Spleen (tissue), 11 donors: ENCODE measurements around the gene MIPEP. TPM values are rescaled to one million over a fixed set of nuclear protein-coding genes. Genes with fewer than 3 reads are reported as not detected.

Experiments used
- DNase-seq: peaks from one replicate; pipeline ENCODE4 v3.0.0-alpha.2; 2020
- H3K27ac ChIP-seq, 8 donors: fragments of 200-600 bp; sonication (generic) in 7 of 8; 1 replicate in 4 of 8; 2 replicates in 4 of 8; pipeline versions ENCODE4 v1.5.0 to v1.8.0; 2016 to 2021; ENCODE audit warnings: inconsistent platforms in 4 of 8, mild to moderate bottlenecking in 4 of 8, moderate library complexity in 1 of 8
- H3K27me3 ChIP-seq, 7 donors: fragments of 200-600 bp; sonication (generic) in 6 of 7; replicated peaks in 1 of 7; 1 replicate in 4 of 7; 2 replicates in 3 of 7; pipeline versions ENCODE4 v1.5.0 to v1.8.0; 2016 to 2021; ENCODE audit warnings: inconsistent platforms in 3 of 7, mild to moderate bottlenecking in 1 of 7
- H3K36me3 ChIP-seq, 6 donors: fragments of 200-600 bp; sonication (generic) in 5 of 6; 1 replicate in 4 of 6; 2 replicates in 2 of 6; pipeline versions ENCODE4 v1.5.0 to v1.8.0; 2016 to 2021; ENCODE audit warnings: inconsistent platforms in 2 of 6
- H3K4me1 ChIP-seq, 6 donors: fragments of 200-600 bp; sonication (generic) in 5 of 6; 1 replicate in 3 of 6; 2 replicates in 3 of 6; pipeline versions ENCODE4 v1.5.0 to v1.8.0; 2016 to 2021; ENCODE audit warnings: inconsistent platforms in 3 of 6
- H3K4me3 ChIP-seq, 8 donors: fragments of 200-600 bp; sonication (generic) in 7 of 8; 1 replicate in 4 of 8; 2 replicates in 4 of 8; pipeline versions ENCODE4 v1.5.0 to v1.8.0; 2016 to 2021; ENCODE audit warnings: inconsistent platforms in 4 of 8, mild to moderate bottlenecking in 4 of 8, moderate library complexity in 2 of 8
- H3K9me3 ChIP-seq, 8 donors: fragments of 200-600 bp; sonication (generic) in 7 of 8; 1 replicate in 4 of 8; 2 replicates in 4 of 8; pipeline versions ENCODE4 v1.5.0 to v1.8.0; 2016 to 2021; ENCODE audit warnings: inconsistent platforms in 4 of 8
- POLR2A ChIP-seq, 3 donors: fragments of 450-650 bp; IDR thresholded peaks; one replicate each; pipeline ENCODE4 v1.5.1; 2017; ENCODE audit warnings: antibody characterized with exemption in 3 of 3, mild to moderate bottlenecking in 1 of 3
- POLR2AphosphoS5 ChIP-seq, 3 donors: sonication (generic); formaldehyde crosslinking; IDR thresholded peaks; one replicate each; pipeline ENCODE4 v1.5.1; 2017; ENCODE audit warnings: antibody characterized with exemption in 3 of 3
- WGBS, 5 donors: extraction: QIAGEN DNeasy Blood & Tissue Kit in 3 of 5; methylation state at CpG; one replicate each; pipeline versions ENCODE4 v1.1.5 to v1.1.7; 2013 to 2018; 5-methylcytosine and 5-hydroxymethylcytosine counted together
- intact Hi-C: fragments of 100-400 bp; cut with DNase I; formaldehyde crosslinking; loops from one replicate; pipeline ENCODE4 v1.15.0; 2023; ENCODE audit warnings: low total_unique reads
- polyA plus RNA-seq, 3 donors: library from polyadenylated mRNA; stranded (reverse); fragments of 200-250 nt; gene quantifications; one replicate each; pipeline ENCODE4 v1.2.1, GENCODE V29; 2013
- total RNA-seq, 7 donors: library from RNA; depleted of rRNA in 3 of 7; stranded (reverse); fragments of >200 nt in 3 of 7; fragmentation: NEBNext Ultra II Directional in 4 of 7; extraction: Animal tissue kit (Norgen Biotek cat#: 25700) in 4 of 7; gene quantifications; one replicate each; pipeline versions ENCODE4 v1.1.0 to v1.2.1, GENCODE V29; 2016 to 2021
- TF ChIP-seq, protein P1 (sequence below), 11 experiments: fragments of 200-600 bp in 7 of 11; fragments of 450-650 bp in 4 of 11; sonication (generic) in 4 of 11; IDR thresholded peaks in 8 of 11; conservative IDR thresholded peaks in 3 of 11; 1 replicate in 7 of 11; 2 replicates in 4 of 11; pipeline versions ENCODE4 v1.4.0 to v1.8.0; 2016 to 2021; ENCODE audit warnings: antibody characterized with exemption in 11 of 11, inconsistent platforms in 4 of 11, mild to moderate bottlenecking in 1 of 11
- donor health status: healthy with polysubstance abuse.
- donor health status: DM: no; HTN: no; CAD: no; lungs with moderate emphysema.
- donor health status: DM: no; HTN: no; CAD: no.
- donor health status: Bipolar disorder and iron deficiency.
- donor health status: healthy.
- donor health status: DM: no; HTN: no; CAD: no.
- donor health status: DM: yes; HTN: yes; CAD: no.

MIPEP gene
- total and polyA plus RNA-seq, 10 donors: 7.2 to 16.3 (median 10.8) TPM

GRCh38 chr13:23851106-23851505 is 38.1 kb downstream of the MIPEP start:
- TF ChIP-seq, protein P1, sequence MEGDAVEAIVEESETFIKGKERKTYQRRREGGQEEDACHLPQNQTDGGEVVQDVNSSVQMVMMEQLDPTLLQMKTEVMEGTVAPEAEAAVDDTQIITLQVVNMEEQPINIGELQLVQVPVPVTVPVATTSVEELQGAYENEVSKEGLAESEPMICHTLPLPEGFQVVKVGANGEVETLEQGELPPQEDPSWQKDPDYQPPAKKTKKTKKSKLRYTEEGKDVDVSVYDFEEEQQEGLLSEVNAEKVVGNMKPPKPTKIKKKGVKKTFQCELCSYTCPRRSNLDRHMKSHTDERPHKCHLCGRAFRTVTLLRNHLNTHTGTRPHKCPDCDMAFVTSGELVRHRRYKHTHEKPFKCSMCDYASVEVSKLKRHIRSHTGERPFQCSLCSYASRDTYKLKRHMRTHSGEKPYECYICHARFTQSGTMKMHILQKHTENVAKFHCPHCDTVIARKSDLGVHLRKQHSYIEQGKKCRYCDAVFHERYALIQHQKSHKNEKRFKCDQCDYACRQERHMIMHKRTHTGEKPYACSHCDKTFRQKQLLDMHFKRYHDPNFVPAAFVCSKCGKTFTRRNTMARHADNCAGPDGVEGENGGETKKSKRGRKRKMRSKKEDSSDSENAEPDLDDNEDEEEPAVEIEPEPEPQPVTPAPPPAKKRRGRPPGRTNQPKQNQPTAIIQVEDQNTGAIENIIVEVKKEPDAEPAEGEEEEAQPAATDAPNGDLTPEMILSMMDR (IDR thresholded peaks at IDR 0.05 in 8 of 11, conservative IDR thresholded peaks at IDR 0.05 in 3 of 11): no peak
- TF ChIP-seq POLR2AphosphoS5 (IDR thresholded peaks at IDR 0.05) (no peak), POLR2A (IDR thresholded peaks at IDR 0.05) (no peak)
- intact Hi-C loops: no loop called here
- H3K27me3 ChIP-seq: no peaks in the 10 kb centered on the region
- no peak for DNase-seq
- no peak overlapping the region for H3K4me3 ChIP-seq
- H3K4me1 ChIP-seq: peaks cover 0 to 27% (median 6%) of the 10 kb centered on the region in 6 donors
- no peak overlapping the region for H3K27ac ChIP-seq
- H3K9me3 ChIP-seq: no peaks in the 10 kb centered on the region
- WGBS, 5 donors: 88 to 92% (median 89%) methylated on average over 2 of the region's 2 CpGs
- H3K36me3 ChIP-seq: peaks cover 0 to 34% (median 1%) of the 10 kb centered on the region in 6 donors

DNA sequence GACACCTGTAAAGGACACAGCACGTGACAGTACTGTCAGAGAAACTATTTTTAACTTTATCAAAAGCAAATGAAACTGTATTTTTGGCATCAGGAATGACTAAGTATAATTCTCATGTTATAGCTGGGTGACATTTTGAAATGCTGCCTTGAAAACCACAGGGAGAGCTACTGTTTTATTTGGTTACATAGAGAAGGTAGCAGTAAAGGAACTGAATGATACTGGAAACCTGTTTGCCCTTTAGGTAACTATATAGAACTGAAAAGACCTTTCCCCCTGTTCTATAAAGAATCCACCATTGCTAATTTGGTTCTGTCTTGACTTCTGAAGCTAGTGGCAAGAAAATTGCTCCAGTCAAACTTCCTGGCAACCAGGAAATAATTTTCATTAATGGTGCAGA is 39.1 kb downstream of the MIPEP start:
- peaks cover 0 to 37% (median 9%) of the 10 kb centered on the region in 6 donors for H3K4me1 ChIP-seq
- intact Hi-C loops: no loop called here
- H3K9me3 ChIP-seq: no peaks in the 10 kb centered on the region
- TF ChIP-seq, protein P1 (IDR thresholded peaks at IDR 0.05 in 8 of 11, conservative IDR thresholded peaks at IDR 0.05 in 3 of 11): no peak
- TF ChIP-seq POLR2AphosphoS5 (IDR thresholded peaks at IDR 0.05): no peak
- TF ChIP-seq POLR2A (IDR thresholded peaks at IDR 0.05): no peak
- H3K27ac ChIP-seq: no peak overlapping the region
- peaks cover 0 to 28% (median 1%) of the 10 kb centered on the region in 6 donors for H3K36me3 ChIP-seq
- no peaks in the 10 kb centered on the region for H3K27me3 ChIP-seq
- no peak for DNase-seq
- H3K4me3 ChIP-seq: no peak overlapping the region
- 48 to 90% (median 68%) methylated on average over 1 of the region's 1 CpG for WGBS, 5 donors

DNA sequence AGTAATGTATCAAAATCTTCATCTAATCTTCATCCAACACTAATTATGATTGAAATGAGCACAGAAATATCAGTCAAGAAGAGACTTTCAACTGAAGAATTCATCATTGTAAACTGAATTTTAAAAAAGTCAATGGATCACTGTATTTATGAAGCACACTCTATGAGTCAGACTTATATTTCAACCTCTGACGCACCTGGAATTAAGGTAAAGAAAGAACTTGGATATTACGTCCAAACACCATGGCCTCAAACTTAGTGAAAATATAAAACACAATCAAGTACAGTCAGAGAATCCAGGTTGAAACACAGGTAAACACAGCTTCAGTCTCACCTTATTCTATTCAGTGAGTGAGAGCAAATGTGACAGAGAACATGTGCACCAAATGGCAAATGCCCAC is 39.5 kb downstream of the MIPEP start:
- no peak overlapping the region for H3K27ac ChIP-seq
- no peaks in the 10 kb centered on the region for H3K9me3 ChIP-seq
- intact Hi-C loops: no loop called here
- peaks cover 0 to 26% (median 1%) of the 10 kb centered on the region in 6 donors for H3K36me3 ChIP-seq
- DNase-seq: no peak
- TF ChIP-seq POLR2A (IDR thresholded peaks at IDR 0.05) (no peak), POLR2AphosphoS5 (IDR thresholded peaks at IDR 0.05) (no peak)
- TF ChIP-seq, protein P1 (IDR thresholded peaks at IDR 0.05 in 8 of 11, conservative IDR thresholded peaks at IDR 0.05 in 3 of 11): no peak
- WGBS, 5 donors: 96 to 99% (median 98%) methylated on average over 2 of the region's 2 CpGs
- H3K4me1 ChIP-seq: peaks cover 0 to 39% (median 9%) of the 10 kb centered on the region in 6 donors
- H3K4me3 ChIP-seq: no peak overlapping the region
- H3K27me3 ChIP-seq: no peaks in the 10 kb centered on the region

- H3K36me3 ChIP-seq: peaks cover 0 to 18% (median 1%) of the 10 kb centered on the region in 6 donors
- H3K27ac ChIP-seq: no peak overlapping the region
- TF ChIP-seq, protein P1 (IDR thresholded peaks at IDR 0.05 in 8 of 11, conservative IDR thresholded peaks at IDR 0.05 in 3 of 11): no peak
- TF ChIP-seq POLR2AphosphoS5 (IDR thresholded peaks at IDR 0.05) (no peak), POLR2A (IDR thresholded peaks at IDR 0.05) (no peak)
- peaks cover 0 to 39% (median 10%) of the 10 kb centered on the region in 6 donors for H3K4me1 ChIP-seq
- intact Hi-C loops: no loop called here
- WGBS, 5 donors: 52 to 75% (median 59%) methylated on average over 8 of the region's 8 CpGs
- DNase-seq: no peak
- no peaks in the 10 kb centered on the region for H3K27me3 ChIP-seq
- H3K9me3 ChIP-seq: no peaks in the 10 kb centered on the region
- no peak overlapping the region for H3K4me3 ChIP-seq
Observed at GRCh38 chr13:23848646-23849141, 40.5 kb downstream of the MIPEP start.
